K562 (cell line): ENCODE results near the gene KMT2A. TPM values are rescaled to one million over a fixed set of nuclear protein-coding genes. Genes with fewer than 3 reads are reported as not detected.
A peak's percentile ranks its signal among the peaks of the same experiment; 100 is the strongest.

ENCODE experiments used
- ATAC-seq: fragments of 200-7000 bp; cut with Tn5 transposase; 3 replicates; pipeline ENCODE4 v1.9.1; 2020; ENCODE audit warnings: moderate library complexity
- BruUV-seq: library from RNA; stranded (reverse); fragments of 400-500 nt; replicated peaks from 2 replicates; lab custom pipeline; 2021; lab: Mats Ljungman, UMichigan
- CTCF ChIA-PET: fragments of 300-600 bp; formaldehyde crosslinking; extraction: SDS; loops from one replicate; lab custom pipeline; 2021; ENCODE audit warnings: low intra/inter-chr PET ratio; lab: Yijun Ruan, JAX
- POLR2A ChIA-PET: fragments of 300-600, 350-650 bp; sonication (Branson Sonifier 250); formaldehyde crosslinking; extraction: SDS; loops from one replicate; lab custom pipeline; 2021; ENCODE audit warnings: antibody characterized with exemption, inconsistent platforms; lab: Yijun Ruan, JAX
- DNase-seq, 4 experiments: peaks; one replicate each; pipeline versions ENCODE4 v3.0.0 to v3.0.0-alpha.2; 2011 to 2018; ENCODE audit warnings: low spot score in 3 of 4, mixed read lengths in 3 of 4; ENCODE audit errors: extremely low read depth in 1 of 4
- FAIRE-seq: peaks from 2 replicates; lab custom pipeline; 2011; peaks lifted over from hg19 to GRCh38; lab: Jason Lieb, UNC
- H2AFZ ChIP-seq: 2 replicates; pipeline ENCODE4 v1.6.0; 2011; ENCODE audit warnings: low read depth, low read length, control low read depth, inconsistent platforms
- H3K27ac ChIP-seq: fragments of 200-600 bp; 3 replicates; pipeline ENCODE4 v1.8.0; 2011; ENCODE audit warnings: low read depth, mild to moderate bottlenecking, control low read depth, inconsistent platforms, low read length, moderate library complexity, mixed read lengths; ENCODE audit errors: extremely low read depth
- H3K27me3 ChIP-seq, 2 experiments: fragments of 300-600 bp in 1 of 2; 2 replicates in 1 of 2; 3 replicates in 1 of 2; pipeline versions ENCODE4 v1.6.0 to v1.8.0; 2011; ENCODE audit warnings: inconsistent platforms in 2 of 2, low read length in 2 of 2, mild to moderate bottlenecking in 1 of 2, mixed read lengths in 1 of 2, moderate library complexity in 1 of 2; ENCODE audit not compliant: control insufficient read depth in 2 of 2, insufficient read depth in 2 of 2
- H3K36me3 ChIP-seq: fragments of 300-600 bp; 3 replicates; pipeline ENCODE4 v1.8.0; 2011; ENCODE audit warnings: mild to moderate bottlenecking, low read length, inconsistent platforms; ENCODE audit not compliant: control insufficient read depth, insufficient read depth
- H3K4me1 ChIP-seq, 2 experiments: fragments of 200-600 bp in 1 of 2; replicated peaks in 1 of 2; 2 replicates in 1 of 2; 3 replicates in 1 of 2; pipeline versions ENCODE4 v1.5.1 to v1.8.0; 2011; ENCODE audit warnings: inconsistent platforms in 2 of 2, low read length in 2 of 2, mild to moderate bottlenecking in 1 of 2, mixed read lengths in 1 of 2, moderate library complexity in 1 of 2; ENCODE audit not compliant: control insufficient read depth in 2 of 2, insufficient read depth in 2 of 2
- H3K4me2 ChIP-seq: 2 replicates; pipeline ENCODE4 v1.6.1; 2011; ENCODE audit warnings: low read length, control low read depth, inconsistent platforms, mixed read lengths; ENCODE audit not compliant: insufficient read depth
- H3K4me3 ChIP-seq: fragments of 200-600 bp; sonication (generic), shearing (Covaris generic); 2 replicates; pipeline ENCODE4 v1.5.1; 2016; ENCODE audit warnings: control low read depth, inconsistent platforms
- H3K79me2 ChIP-seq: fragments of 200-600 bp; 3 replicates; pipeline ENCODE4 v1.8.0; 2011; ENCODE audit warnings: low read length, inconsistent platforms; ENCODE audit not compliant: control insufficient read depth, insufficient read depth
- H3K9ac ChIP-seq, 2 experiments: 2 replicates each; pipeline versions ENCODE4 v1.6.0 to v1.6.1; 2011; ENCODE audit warnings: low read depth in 2 of 2, low read length in 2 of 2, control low read depth in 1 of 2, inconsistent platforms in 1 of 2, mild to moderate bottlenecking in 1 of 2, mixed read lengths in 1 of 2; ENCODE audit not compliant: insufficient read depth in 1 of 2
- H3K9me1 ChIP-seq: one replicate; pipeline ENCODE4 v1.6.0; 2011; ENCODE audit warnings: inconsistent platforms, mild to moderate bottlenecking, low read length, moderate library complexity; ENCODE audit not compliant: control insufficient read depth, insufficient read depth
- H3K9me3 ChIP-seq: replicated peaks from 2 replicates; pipeline ENCODE4 v1.5.1; 2011; ENCODE audit warnings: low read depth, low read length, inconsistent platforms; ENCODE audit not compliant: control insufficient read depth, insufficient read depth
- H4K20me1 ChIP-seq: replicated peaks from 2 replicates; pipeline ENCODE4 v1.6.1; 2011; ENCODE audit warnings: low read length, inconsistent platforms, mixed read lengths; ENCODE audit not compliant: control insufficient read depth, insufficient read depth
- CHD4 ChIP-seq: fragments of 200-600 bp; sonication (generic); IDR thresholded peaks from 3 replicates; pipeline ENCODE4 v1.6.1; 2012; ENCODE audit warnings: low read depth, mild to moderate bottlenecking, mixed read lengths, low read length, inconsistent platforms; ENCODE audit not compliant: insufficient read depth, insufficient replicate concordance, poor library complexity, severe bottlenecking
- DEAF1 ChIP-seq: fragments of 450-650 bp; formaldehyde crosslinking; IDR thresholded peaks from 2 replicates; pipeline ENCODE4 v1.4.0; 2020; ENCODE audit warnings: mild to moderate bottlenecking, moderate library complexity
- ETV6 ChIP-seq, 3 experiments: fragments of 150-350 bp in 1 of 3; sonication (generic) in 1 of 3; formaldehyde crosslinking in 1 of 3; IDR thresholded peaks; 2 replicates each; pipeline versions ENCODE4 v1.6.1 to v1.8.0; 2014 to 2022; ENCODE audit warnings: borderline replicate concordance in 2 of 3, low read depth in 2 of 3, antibody characterized with exemption in 1 of 3, low read length in 1 of 3, mild to moderate bottlenecking in 1 of 3, missing genetic modification reagents in 1 of 3
- EWSR1 ChIP-seq: fragments of 450-650 bp; IDR thresholded peaks from 2 replicates; pipeline ENCODE4 v1.6.1; 2018; ENCODE audit warnings: borderline replicate concordance, mild to moderate bottlenecking, low read depth, moderate library complexity; ENCODE audit not compliant: partially characterized antibody
- HMGXB4 ChIP-seq: sonication (generic); formaldehyde crosslinking; IDR thresholded peaks from 2 replicates; pipeline ENCODE4 v1.8.1; 2023; ENCODE audit warnings: mild to moderate bottlenecking, missing genetic modification reagents
- PHF8 ChIP-seq: fragments of 200-600 bp; sonication (generic); IDR thresholded peaks from 2 replicates; pipeline ENCODE4 v1.6.1; 2012; ENCODE audit warnings: mixed run types, mild to moderate bottlenecking, inconsistent platforms, low read length, moderate library complexity, borderline replicate concordance
- RBFOX2 ChIP-seq: fragments of 200-400 bp; formaldehyde crosslinking; IDR thresholded peaks from 2 replicates; pipeline ENCODE4 v1.6.1; 2017; ENCODE audit warnings: low read depth, mild to moderate bottlenecking, low read length, moderate library complexity
- RNF219 ChIP-seq: fragments of 250-450 bp; sonication (Bioruptor Pico); IDR thresholded peaks from 2 replicates; pipeline ENCODE4 v1.5.0; 2022; ENCODE audit warnings: mild to moderate bottlenecking
- SMARCE1 ChIP-seq: fragments of 450-650 bp; IDR thresholded peaks from 2 replicates; pipeline ENCODE4 v1.7.1; 2016; ENCODE audit warnings: mild to moderate bottlenecking
- SP1 ChIP-seq: sonication (generic); formaldehyde crosslinking; IDR thresholded peaks from 2 replicates; pipeline ENCODE4 v1.8.1; 2022; ENCODE audit warnings: mild to moderate bottlenecking, missing genetic modification reagents
- ZNF584 ChIP-seq: fragments of 200-800 bp; sonication (Bioruptor generic); IDR thresholded peaks from 2 replicates; pipeline ENCODE4 v1.6.1; 2016; ENCODE audit warnings: low read depth, mild to moderate bottlenecking, missing genetic modification characterization, missing compliant biosample characterization
- WGBS: fragments of 100-300 bp; shearing (Covaris generic); methylation state at CpG from one replicate; pipeline ENCODE4 v1.1.6; 2016; ENCODE audit warnings: low coverage, mixed read lengths; ENCODE audit not compliant: insufficient coverage; ENCODE audit errors: missing lambda C conversion rate; 5-methylcytosine and 5-hydroxymethylcytosine counted together
- in situ Hi-C: fragments of 300-500 bp; cut with MboI; formaldehyde crosslinking; loops from 4 replicates; pipeline ENCODE4 v1.15.0; 2018; ENCODE audit warnings: inconsistent platforms, mixed read lengths
- intact Hi-C: fragments of 100-400 bp; cut with micrococcal nuclease; formaldehyde crosslinking; loops from 2 replicates; pipeline ENCODE4 v1.14.2; 2022
- polyA plus RNA-seq, 8 experiments: library from polyadenylated mRNA; depleted of rRNA in 4 of 8; stranded (reverse) in 5 of 8; unstranded in 3 of 8; fragments of >200 nt; fragmentation: Nextera tagmentation in 2 of 8; fragmentation: Illumina TruSeq in 1 of 8; extraction: Ambion mirVana in 2 of 8; extraction: Trizol in 1 of 8; gene quantifications; 2 replicates each; pipeline versions ENCODE4 v1.2.1 to v1.2.3, GENCODE V29; 2011 to 2014; ENCODE audit warnings: inconsistent platforms in 1 of 8, missing spikeins in 1 of 8
- total RNA-seq, 7 experiments: library from RNA; depleted of rRNA in 6 of 7; stranded (reverse); fragments of >200 nt in 6 of 7; fragmentation: Illumina TruSeq in 2 of 7; extraction: Trizol in 2 of 7; gene quantifications; 2 replicates each; pipeline versions ENCODE4 v1.2.1 to v1.2.3, GENCODE V29; 2011 to 2021; ENCODE audit warnings: low replicate concordance in 1 of 7

The KMT2A gene
- total and polyA plus RNA-seq, 9 of the 15 experiments (the other 6 are each of a cell fraction or from before 2014, with no cell fraction given): 9.6 to 59.9 (median 32.6) TPM

GRCh38 chr11:118437208-118438125 lies 1.2 kb downstream of the KMT2A start (continued):
- TF ChIP-seq DEAF1 (CRISPR knock-in tag) (no peak), SMARCE1 (peak; percentile 47; the same call in 1 of the 2 replicates), ZNF584 (no peak), RBFOX2 (peak; percentile 7; the same call in 1 of the 2 replicates)

- Histone ChIP-seq H3K4me3 (peak overlapping the region; percentile 91), H3K27me3 (no peaks in the 10 kb centered on the region), H3K9me3 (no peaks in the 10 kb centered on the region), H3K79me2 (peaks cover 73% of the 10 kb centered on the region), H3K4me1 (peaks cover 36 to 41% of the 10 kb centered on the region in 2 experiments), H3K27ac (peak overlapping the region; percentile 89), H3K4me2 (peak overlapping the region; percentile 80), H3K36me3 (peaks cover 46% of the 10 kb centered on the region), H3K9me1 (peaks cover 2% of the 10 kb centered on the region), H2AFZ (no peak overlapping the region), H3K9ac (peak overlapping the region; percentile 50 to 89; a peak in 3 of 4 replicates), H4K20me1 (peaks cover 52% of the 10 kb centered on the region)
- POLR2A ChIA-PET: interaction anchor here (0.8 to 2.0 kb wide), 5 partner anchors 9 to 65 kb away, joined by 3 to 13 read pairs (median 3); no protein-coding TSS in a partner anchor
- TSS peak; percentile 27 for BruUV-seq
- in situ Hi-C loops (no loop called here), intact Hi-C loops (no loop called here)
- peak; percentile 60 for ATAC-seq
- DNase-seq: peak; percentile 35 to 82 (median 54)
- peak; percentile 89 for FAIRE-seq
- WGBS: 2% methylated on average over 12 of the region's 14 CpGs
- CTCF ChIA-PET: no interaction called here
- TF ChIP-seq HMGXB4 (no peak), ETV6 (IDR thresholded peaks at IDR 0.05; ENCODE audit: borderline replicate concordance in 1 of 2, low read depth in 2 of 2, low read length in 1 of 2) (no peak), ETV6 (CRISPR knock-in tag; IDR thresholded peaks at IDR 0.05; ENCODE audit: borderline replicate concordance) (no peak), SP1 (CRISPR knock-in tag) (no peak), CHD4 (no peak), PHF8 (no peak), RNF219 (no peak), EWSR1 (no peak)
These were observed 2.1 kb downstream of the KMT2A start for GRCh38 chr11:118438314-118438931.
